SKM-1 (cell line): Measurements from ENCODE around the gene PMS1.
"Not testable (repeated sequence)": the region's sequence is repeated elsewhere in the genome, so short reads cannot be mapped to it uniquely, and the experiment has no call there.

Experiments used
- DNase-seq: peaks from one replicate; lab custom pipeline; 2025; ENCODE audit not compliant: unreplicated experiment; lab: John Stamatoyannopoulos, UW

PMS1 gene

DNA sequence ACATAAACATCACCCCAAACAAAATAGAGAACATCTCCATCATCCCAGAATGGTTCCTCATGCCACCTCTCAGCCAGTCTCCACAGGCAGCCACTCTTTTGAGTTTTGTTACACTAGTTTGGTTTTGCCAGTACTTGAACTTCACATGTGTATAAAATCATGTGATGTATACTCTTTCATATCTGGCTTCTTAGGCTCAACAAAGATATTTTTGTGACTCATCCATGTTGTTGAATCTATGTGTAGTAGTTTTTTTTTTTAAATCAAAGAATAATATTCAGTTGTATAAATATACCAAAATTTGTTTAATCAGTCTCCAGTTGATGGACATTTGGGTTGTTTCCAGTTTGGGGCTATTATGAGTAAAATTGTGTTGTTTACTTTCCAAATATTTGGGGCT is 75.9 kb downstream of the PMS1 start:
- no peak for DNase-seq

- no peak for DNase-seq
Measured at GRCh38 chr2:189862751-189863150, 78.5 kb downstream of the PMS1 start.

DNA sequence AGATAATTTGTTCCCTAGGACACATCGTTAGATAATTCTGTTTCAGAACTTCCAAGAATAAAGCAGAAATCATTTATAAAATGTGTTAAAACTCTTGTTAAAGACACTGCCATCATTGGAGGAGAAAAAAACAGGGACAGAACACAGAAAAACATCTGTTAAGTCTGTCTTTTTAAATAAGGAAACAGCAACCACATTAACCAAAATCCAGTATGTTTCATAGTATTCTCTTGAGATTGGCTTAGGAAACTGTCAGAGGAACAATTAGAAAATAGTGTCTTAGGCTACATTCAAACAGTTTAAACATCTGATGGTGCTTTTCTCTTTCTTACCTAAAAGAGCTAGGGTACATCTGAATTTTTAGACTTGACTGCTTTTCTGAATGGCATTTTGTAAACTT is 81.6 kb downstream of the PMS1 start:
- DNase-seq = no peak

DNA sequence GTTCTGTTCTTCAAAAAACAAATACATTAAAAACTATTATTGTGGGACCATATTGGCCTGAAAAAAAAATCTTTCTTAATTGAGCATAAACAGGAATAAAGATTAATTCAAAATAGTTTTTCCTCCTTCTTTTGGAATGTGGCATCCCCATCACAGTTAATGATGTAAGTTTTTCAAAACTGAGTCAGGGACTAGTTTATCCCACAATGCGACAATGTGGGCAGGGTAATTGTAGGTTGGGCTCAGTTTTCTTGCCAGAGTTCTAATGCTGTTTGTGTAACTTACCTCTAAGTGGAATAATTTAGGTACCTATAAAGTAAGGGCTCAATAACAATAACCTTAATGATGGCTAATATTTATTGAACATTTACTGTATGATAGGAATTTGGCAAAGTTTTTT is 82.0 kb downstream of the PMS1 start:
- no peak for DNase-seq

GRCh38 chr2:189868896-189869295 is 84.6 kb downstream of the PMS1 start:
- DNase-seq = no peak

- no peak for DNase-seq
Measured at GRCh38 chr2:189870381-189871085, 86.3 kb downstream of the PMS1 start.

GRCh38 chr2:189873696-189874095 is 89.4 kb downstream of the PMS1 start:
- no peak for DNase-seq

DNA sequence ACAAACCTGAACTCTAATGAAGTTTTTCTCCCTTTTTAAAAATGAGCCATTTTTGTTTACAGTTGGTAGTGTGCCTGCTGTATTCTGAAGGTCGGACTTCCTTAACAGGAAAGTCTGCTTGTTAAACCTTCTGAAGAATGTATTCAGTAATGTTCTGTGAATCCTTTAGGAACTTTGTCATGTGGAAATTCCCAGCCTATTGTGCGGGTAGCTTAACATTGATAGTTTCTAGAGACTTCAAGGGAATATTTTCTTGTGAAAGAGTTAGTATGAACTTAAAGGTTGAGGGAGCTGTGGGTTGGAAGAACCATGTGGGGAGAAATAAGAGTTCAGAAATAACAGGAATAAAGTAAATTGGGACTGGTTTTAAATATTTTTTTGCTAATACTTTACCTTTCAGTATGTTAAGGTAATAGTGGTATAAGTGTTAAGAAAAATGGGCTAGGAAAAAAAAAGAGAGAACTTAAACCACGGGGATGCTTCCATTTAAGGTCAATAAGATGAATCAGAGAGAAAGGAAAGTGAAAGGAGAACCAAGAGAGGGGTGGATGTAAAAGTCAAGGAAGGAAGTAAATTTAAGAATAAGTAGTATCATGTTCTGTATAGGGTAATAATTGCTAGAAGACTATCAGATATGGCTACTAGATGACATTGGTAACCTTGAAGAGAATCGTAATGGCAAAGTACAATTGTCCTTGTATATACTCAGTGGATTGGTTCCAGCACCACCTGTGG is 90.5 kb downstream of the PMS1 start:
- no peak for DNase-seq

- no peak for DNase-seq
Measured at GRCh38 chr2:189876271-189876670, 92.0 kb downstream of the PMS1 start.

- no peak for DNase-seq
Measured at GRCh38 chr2:189879716-189880081, 95.4 kb downstream of the PMS1 start.

- DNase-seq = no peak
Measured at GRCh38 chr2:189880429-189880828, 96.2 kb downstream of the PMS1 start.

DNA sequence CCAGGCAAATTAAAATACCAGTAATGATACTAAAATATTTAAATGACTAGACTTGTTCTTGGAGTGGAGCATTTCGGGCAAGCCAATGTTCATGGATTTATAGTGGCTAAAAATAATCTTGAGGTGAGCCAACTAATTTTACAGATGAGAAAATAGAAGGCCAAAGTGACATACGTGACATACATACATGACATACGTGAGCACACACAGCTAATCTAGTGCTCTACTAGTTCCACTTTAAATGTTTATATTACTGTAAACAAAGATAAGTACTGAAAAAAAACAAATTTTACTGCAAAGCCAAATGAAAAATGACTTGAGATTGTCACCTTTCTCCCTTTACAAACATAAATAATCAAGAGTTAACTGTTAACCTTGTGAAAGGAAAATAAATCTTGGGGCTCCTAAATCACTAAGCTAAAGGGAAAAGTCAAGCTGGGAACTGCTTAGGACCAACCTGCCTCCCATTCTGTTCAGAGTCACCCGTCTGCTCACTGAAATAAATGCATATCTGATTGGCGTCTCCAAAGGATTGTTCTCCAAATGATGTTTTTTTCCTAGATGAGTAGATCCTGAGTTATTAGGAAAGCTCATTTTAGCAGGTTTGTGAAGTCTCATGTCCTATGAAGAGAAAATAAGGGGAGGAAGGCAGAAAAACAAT is 96.7 kb downstream of the PMS1 start:
- no peak for DNase-seq

DNA sequence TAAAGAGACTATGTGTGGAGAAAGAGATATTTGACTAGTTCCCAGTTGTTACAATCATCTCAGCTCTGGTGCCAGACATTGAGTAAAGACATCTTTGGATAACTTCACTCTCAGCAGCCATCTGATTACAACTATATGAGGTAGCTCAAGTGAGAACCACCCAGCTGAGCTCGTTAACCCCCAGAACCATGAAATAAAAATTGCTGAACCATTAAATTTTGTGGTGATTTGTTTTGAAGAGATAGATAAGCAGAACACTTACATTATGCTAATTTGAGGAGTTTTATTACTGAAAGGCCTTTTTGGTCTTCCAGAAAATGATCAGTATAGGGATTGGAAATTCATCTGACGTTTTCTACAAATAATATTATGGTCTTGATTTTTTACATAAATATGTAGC is 101.1 kb downstream of the PMS1 start:
- no peak for DNase-seq

DNA sequence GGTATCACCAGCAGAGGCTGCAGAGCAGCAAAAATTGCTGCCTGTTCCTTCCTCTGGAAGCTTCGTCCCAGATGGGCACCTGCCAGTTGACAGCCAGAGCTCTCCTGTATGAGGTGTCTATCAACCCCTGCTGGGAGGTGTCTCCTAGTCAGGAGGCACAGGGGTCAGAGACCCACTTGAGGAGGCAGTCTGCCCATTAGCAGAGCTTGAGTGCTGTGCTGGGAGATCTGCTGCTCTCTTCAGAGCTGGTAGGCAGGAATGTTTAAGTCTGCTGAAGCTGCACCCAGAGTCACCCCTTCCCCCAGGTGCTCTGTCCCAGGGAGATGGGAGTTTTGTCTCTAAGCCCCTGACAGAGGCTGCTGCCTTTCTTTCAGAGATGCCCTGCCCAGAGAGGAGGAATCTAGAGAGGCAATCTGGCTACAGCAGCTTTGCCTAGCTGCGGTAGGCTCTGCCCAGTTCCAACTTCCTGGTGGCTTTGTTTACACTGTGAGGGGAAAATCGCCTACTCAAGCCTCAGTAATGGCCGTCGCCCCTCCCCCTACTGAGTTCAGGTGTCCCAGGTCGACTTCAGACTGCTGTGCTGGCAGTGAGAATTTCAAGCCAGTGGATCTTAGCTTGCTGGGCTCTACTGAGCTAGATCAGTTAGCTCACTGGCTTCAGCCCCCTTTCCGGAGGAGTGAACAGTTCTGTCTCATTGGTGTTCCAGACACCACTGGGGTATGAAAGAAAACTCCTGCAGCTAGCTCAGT is 108.5 kb downstream of the PMS1 start:
- DNase-seq = not testable (repeated sequence)

DNA sequence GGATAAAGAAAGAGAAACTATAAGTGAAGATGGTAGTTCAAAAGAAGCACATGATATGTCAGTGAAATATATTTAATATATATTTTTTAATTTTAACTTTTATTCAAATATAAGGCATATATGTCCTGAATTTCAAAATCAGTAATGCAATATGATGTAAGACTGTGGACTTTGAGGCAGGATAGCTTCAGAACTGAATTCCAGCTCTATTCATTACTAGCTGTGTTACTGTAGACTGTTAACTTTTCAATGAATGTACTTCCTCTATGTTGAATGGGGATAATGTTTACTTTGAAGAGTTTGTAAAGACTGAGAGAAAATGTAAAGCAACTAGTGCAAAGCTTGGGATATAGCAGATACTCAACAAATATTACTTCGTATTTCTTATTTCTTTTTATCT is 112.6 kb downstream of the PMS1 start:
- DNase-seq = no peak

DNA sequence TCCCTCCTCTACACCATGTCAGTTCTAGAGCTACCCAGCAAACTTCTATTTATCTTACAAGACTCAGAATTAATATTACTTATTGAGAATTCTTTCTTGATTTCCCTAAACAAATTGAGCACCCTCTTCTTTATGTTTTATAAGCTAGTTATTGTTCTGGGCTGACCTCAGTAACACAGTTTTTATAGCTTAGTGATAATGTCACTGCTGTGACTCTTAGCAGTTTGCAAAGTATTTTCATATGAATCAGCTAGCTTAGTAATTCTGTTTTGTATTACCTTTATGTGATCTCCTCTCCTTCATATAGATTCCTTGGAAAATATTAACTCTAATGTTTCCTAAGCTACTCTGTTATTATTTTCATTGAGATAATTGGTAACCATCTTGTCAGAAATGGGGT is 114.9 kb downstream of the PMS1 start:
- no peak for DNase-seq

GRCh38 chr2:189900726-189901125 is 116.5 kb downstream of the PMS1 start:
- DNase-seq = no peak

GRCh38 chr2:189901664-189902063 is 117.4 kb downstream of the PMS1 start:
- DNase-seq = no peak

DNA sequence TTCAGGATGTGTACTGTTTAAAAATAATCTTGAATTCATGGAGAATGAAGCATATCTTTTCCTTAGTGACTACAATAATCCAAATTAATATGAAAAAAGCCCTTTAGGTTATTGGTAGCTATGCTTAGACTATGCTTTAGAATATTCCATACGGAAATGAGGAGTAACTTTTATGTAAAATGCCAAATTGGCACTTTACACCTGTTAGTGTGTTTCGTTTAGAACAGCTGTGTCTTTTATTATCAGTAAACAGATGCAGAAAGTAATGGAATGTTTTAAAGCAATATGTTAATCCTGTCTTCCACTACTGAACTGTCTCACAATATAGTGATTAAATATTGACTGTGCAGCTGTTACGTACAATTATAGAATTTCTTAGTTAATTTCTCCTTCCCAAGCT is 129.6 kb downstream of the PMS1 start:
- no peak for DNase-seq

DNA sequence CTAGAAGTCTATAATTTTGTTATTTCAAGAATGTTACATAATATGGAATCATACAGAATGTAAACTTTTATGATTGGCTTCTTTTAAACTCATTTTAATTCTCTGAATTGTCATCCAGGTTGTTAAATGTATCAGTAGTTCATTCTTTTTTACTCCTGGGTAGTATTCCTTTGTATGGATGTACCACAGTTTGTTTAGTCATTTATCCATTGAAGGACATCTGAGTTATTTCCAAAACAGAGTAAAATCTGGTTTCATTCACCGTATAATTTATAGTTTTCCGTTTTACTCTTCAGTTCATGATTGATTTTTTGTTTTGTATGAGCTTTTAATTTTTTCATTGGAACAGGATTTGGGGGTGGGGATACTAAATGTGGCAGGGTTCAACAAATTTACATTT is 132.4 kb downstream of the PMS1 start:
- no peak for DNase-seq
